CD4-positive, alpha-beta memory T cell (primary cell): ENCODE data around the gene SETD3. TPM values are rescaled to one million over a fixed set of nuclear protein-coding genes. Genes with fewer than 3 reads are reported as not detected.

Experiments
- CTCF ChIA-PET: fragments of 350-600 bp; sonication (Branson Sonifier 250); formaldehyde crosslinking; loops from one replicate; lab custom pipeline; 2021; ENCODE audit warnings: inconsistent platforms; ENCODE audit not compliant: partially characterized antibody; lab: Charles Lee
- POLR2A ChIA-PET: fragments of 350-600 bp; sonication (Branson Sonifier 250); formaldehyde crosslinking; loops from one replicate; lab custom pipeline; 2021; ENCODE audit not compliant: partially characterized antibody; lab: Charles Lee
- DNase-seq, 5 donors: peaks; one replicate each; pipeline versions ENCODE4 v3.0.0 to v3.0.0-alpha.2; 2020 to 2022; ENCODE audit warnings: mixed read lengths in 1 of 5
- H3K27ac ChIP-seq: one replicate; pipeline ENCODE4 v1.7.0; 2013; ENCODE audit warnings: low read depth, low read length
- H3K27me3 ChIP-seq: 2 replicates; pipeline ENCODE4 v1.7.0; 2013; ENCODE audit warnings: mild to moderate bottlenecking, low read length, moderate library complexity; ENCODE audit not compliant: insufficient read depth
- H3K36me3 ChIP-seq: 2 replicates; pipeline ENCODE4 v1.7.0; 2013; ENCODE audit warnings: mild to moderate bottlenecking, low read length, moderate library complexity; ENCODE audit not compliant: insufficient read depth
- H3K4me1 ChIP-seq: 2 replicates; pipeline ENCODE4 v1.7.0; 2013; ENCODE audit warnings: mild to moderate bottlenecking, low read length, moderate library complexity; ENCODE audit not compliant: insufficient read depth
- H3K4me3 ChIP-seq, 2 donors: one replicate each; pipeline ENCODE4 v1.7.0; 2013; ENCODE audit warnings: low read length in 2 of 2, mild to moderate bottlenecking in 1 of 2
- H3K9me3 ChIP-seq, 2 donors: one replicate each; pipeline ENCODE4 v1.7.0; 2013; ENCODE audit warnings: low read length in 2 of 2, control low read depth in 1 of 2; ENCODE audit not compliant: control insufficient read depth in 1 of 2
- H3K27ac Mint-ChIP-seq, 7 donors: one replicate each; pipeline ENCODE4 v1.8.0; 2020 to 2021; ENCODE audit warnings: mixed read lengths in 7 of 7, mild to moderate bottlenecking in 6 of 7, inconsistent platforms in 3 of 7, moderate library complexity in 3 of 7
- H3K27me3 Mint-ChIP-seq, 2 donors: one replicate each; pipeline ENCODE4 v1.8.0; 2020 to 2021; ENCODE audit warnings: mixed read lengths in 2 of 2
- H3K36me3 Mint-ChIP-seq, 2 donors: one replicate each; pipeline ENCODE4 v1.8.0; 2020 to 2021; ENCODE audit warnings: mixed read lengths in 2 of 2, inconsistent platforms in 1 of 2, mild to moderate bottlenecking in 1 of 2
- H3K4me1 Mint-ChIP-seq, 4 donors: one replicate each; pipeline ENCODE4 v1.8.0; 2020 to 2021; ENCODE audit warnings: mixed read lengths in 4 of 4, mild to moderate bottlenecking in 1 of 4
- H3K4me3 Mint-ChIP-seq, 8 donors: one replicate each; pipeline ENCODE4 v1.8.0; 2020 to 2021; ENCODE audit warnings: mixed read lengths in 8 of 8, mild to moderate bottlenecking in 7 of 8, moderate library complexity in 6 of 8, inconsistent platforms in 3 of 8
- H3K9me3 Mint-ChIP-seq, 8 donors: one replicate each; pipeline ENCODE4 v1.8.0; 2020 to 2021; ENCODE audit warnings: mixed read lengths in 8 of 8, mild to moderate bottlenecking in 5 of 8, inconsistent platforms in 3 of 8, moderate library complexity in 1 of 8
- intact Hi-C: fragments of 100-400 bp; cut with micrococcal nuclease; formaldehyde crosslinking; loops from one replicate; pipeline ENCODE4 v1.15.1; 2023
- polyA plus RNA-seq, 2 donors: library from polyadenylated mRNA; unstranded; fragments of 300-500 nt; fragmentation: Illumina TruSeq; gene quantifications; one replicate each; pipeline ENCODE4 v1.2.3, GENCODE V29; 2021
- total RNA-seq, 2 experiments: library from RNA; stranded (reverse); gene quantifications; one replicate each; pipeline ENCODE4 v1.2.3, GENCODE V29; 2021

The SETD3 gene
- total and polyA plus RNA-seq, 4 experiments from 2014 or later, result 37.4 to 66.9 (median 55.8) TPM

- Histone ChIP-seq H3K4me3 (no peak overlapping the region), H3K36me3 (peaks cover 20% of the 10 kb centered on the region), H3K27me3 (no peaks in the 10 kb centered on the region), H3K27ac (no peak overlapping the region), H3K4me1 (no peaks in the 10 kb centered on the region), H3K9me3 (no peaks in the 10 kb centered on the region)
- ChIA-PET CTCF (interaction anchor here (1.4 kb wide), 1 partner anchor 116 kb away, joined by 5 read pairs; no protein-coding TSS in a partner anchor), POLR2A (interaction anchor here (0.8 kb wide), 1 partner anchor 31 kb away, joined by 3 read pairs; the partner anchor contains the start of genes CCNK and SETD3)
- intact Hi-C loops, result no loop called here
- H3K27me3 Mint-ChIP-seq, result no peaks in the 10 kb centered on the region
- no peaks in the 10 kb centered on the region for H3K9me3 Mint-ChIP-seq
- H3K27ac Mint-ChIP-seq, result peak overlapping the region in 2 of 7 donors; percentile 16 to 22
- H3K36me3 Mint-ChIP-seq, result peaks cover 16 to 54% of the 10 kb centered on the region in 2 donors
- H3K4me1 Mint-ChIP-seq, result no peaks in the 10 kb centered on the region
- no peak overlapping the region for H3K4me3 Mint-ChIP-seq
- no peak for DNase-seq
Observed at GRCh38 chr14:99512110-99512449, 31.4 kb upstream of the SETD3 start.

GRCh38 chr14:99511421-99512109 is 30.9 kb upstream of the SETD3 start:
- ChIA-PET POLR2A (interaction anchor here (0.8 kb wide), 1 partner anchor 31 kb away, joined by 3 read pairs; the partner anchor contains the start of genes CCNK and SETD3), CTCF (interaction anchor here (1.4 kb wide), 1 partner anchor 117 kb away, joined by 5 read pairs; no protein-coding TSS in a partner anchor)
- Histone ChIP-seq H3K9me3 (no peaks in the 10 kb centered on the region), H3K36me3 (peaks cover 25% of the 10 kb centered on the region), H3K27me3 (no peaks in the 10 kb centered on the region), H3K27ac (no peak overlapping the region), H3K4me1 (no peaks in the 10 kb centered on the region), H3K4me3 (no peak overlapping the region)
- peak overlapping the region in 3 of 7 donors; percentile 16 to 29 (median 22) for H3K27ac Mint-ChIP-seq
- H3K9me3 Mint-ChIP-seq, result no peaks in the 10 kb centered on the region
- peaks cover 21 to 59% of the 10 kb centered on the region in 2 donors for H3K36me3 Mint-ChIP-seq
- H3K27me3 Mint-ChIP-seq, result no peaks in the 10 kb centered on the region
- no peak overlapping the region for H3K4me3 Mint-ChIP-seq
- no peak for DNase-seq
- intact Hi-C loops, result no loop called here
- H3K4me1 Mint-ChIP-seq, result no peaks in the 10 kb centered on the region

GRCh38 chr14:99510556-99511139 is 30.0 kb upstream of the SETD3 start:
- Histone ChIP-seq H3K4me3 (no peak overlapping the region), H3K27ac (no peak overlapping the region), H3K4me1 (no peaks in the 10 kb centered on the region), H3K9me3 (no peaks in the 10 kb centered on the region), H3K36me3 (peaks cover 34% of the 10 kb centered on the region), H3K27me3 (no peaks in the 10 kb centered on the region)
- no peaks in the 10 kb centered on the region for H3K27me3 Mint-ChIP-seq
- H3K9me3 Mint-ChIP-seq, result no peaks in the 10 kb centered on the region
- H3K27ac Mint-ChIP-seq, result peak overlapping the region in 1 of 7 donors; percentile 48
- H3K4me1 Mint-ChIP-seq, result no peaks in the 10 kb centered on the region
- ChIA-PET CTCF (interaction anchor here (1.4 kb wide), 1 partner anchor 118 kb away, joined by 5 read pairs; no protein-coding TSS in a partner anchor), POLR2A (no interaction called here)
- intact Hi-C loops, result no loop called here
- no peak for DNase-seq
- H3K36me3 Mint-ChIP-seq, result peaks cover 30 to 68% of the 10 kb centered on the region in 2 donors
- no peak overlapping the region for H3K4me3 Mint-ChIP-seq

- Mint-ChIP-seq H3K27ac (no peak overlapping the region), H3K4me1 (no peaks in the 10 kb centered on the region)
- POLR2A ChIA-PET, result no interaction called here
Observed at GRCh38 chr14:99509871-99510555, 29.4 kb upstream of the SETD3 start.

GRCh38 chr14:99508896-99509629 is 28.4 kb upstream of the SETD3 start:
- Histone ChIP-seq H3K4me1 (no peaks in the 10 kb centered on the region), H3K27me3 (no peaks in the 10 kb centered on the region), H3K4me3 (no peak overlapping the region), H3K27ac (no peak overlapping the region), H3K36me3 (peaks cover 50% of the 10 kb centered on the region), H3K9me3 (no peaks in the 10 kb centered on the region)
- Mint-ChIP-seq H3K4me3 (no peak overlapping the region), H3K36me3 (peaks cover 44 to 81% of the 10 kb centered on the region in 2 donors), H3K27me3 (no peaks in the 10 kb centered on the region), H3K4me1 (no peaks in the 10 kb centered on the region), H3K27ac (peak overlapping the region in 5 of 7 donors; percentile 36 to 71 (median 62)), H3K9me3 (peaks cover 0 to 2% (median 0%) of the 10 kb centered on the region in 8 donors)
- intact Hi-C loops, result no loop called here
- DNase-seq, result no peak
- CTCF ChIA-PET, result no interaction called here
- POLR2A ChIA-PET, result interaction anchor here (1.0 kb wide), 1 partner anchor 19 kb away, joined by 3 read pairs; no protein-coding TSS in a partner anchor

More at GRCh38 chr14:99509871-99510555, 29.4 kb upstream of the SETD3 start:
- Mint-ChIP-seq H3K4me3 (no peak overlapping the region), H3K36me3 (peaks cover 36 to 75% of the 10 kb centered on the region in 2 donors), H3K9me3 (peaks cover 0 to under 1% (median 0%) of the 10 kb centered on the region in 8 donors), H3K27me3 (no peaks in the 10 kb centered on the region)
- DNase-seq, result peak in 1 of 5 donors; percentile 33
- no peaks in the 10 kb centered on the region for H3K9me3 ChIP-seq
- peaks cover 41% of the 10 kb centered on the region for H3K36me3 ChIP-seq
- no peaks in the 10 kb centered on the region for H3K4me1 ChIP-seq
- no peak overlapping the region for H3K27ac ChIP-seq
- CTCF ChIA-PET, result no interaction called here
- no peaks in the 10 kb centered on the region for H3K27me3 ChIP-seq
- intact Hi-C loops, result no loop called here
- H3K4me3 ChIP-seq, result no peak overlapping the region

GRCh38 chr14:99507860-99508640 is 27.4 kb upstream of the SETD3 start:
- Mint-ChIP-seq H3K4me1 (no peaks in the 10 kb centered on the region), H3K36me3 (peaks cover 52 to 85% of the 10 kb centered on the region in 2 donors), H3K9me3 (peaks cover 0 to 2% (median 0%) of the 10 kb centered on the region in 8 donors), H3K4me3 (no peak overlapping the region), H3K27ac (peak overlapping the region in 3 of 7 donors; percentile 12 to 63 (median 52)), H3K27me3 (no peaks in the 10 kb centered on the region)
- POLR2A ChIA-PET, result interaction anchor here (1.0 kb wide), 1 partner anchor 18 kb away, joined by 3 read pairs; no protein-coding TSS in a partner anchor
- Histone ChIP-seq H3K9me3 (no peaks in the 10 kb centered on the region), H3K27ac (no peak overlapping the region), H3K27me3 (no peaks in the 10 kb centered on the region), H3K4me1 (no peaks in the 10 kb centered on the region), H3K36me3 (peaks cover 60% of the 10 kb centered on the region), H3K4me3 (no peak overlapping the region)
- intact Hi-C loops, result no loop called here
- peak in 1 of 5 donors; percentile 35 for DNase-seq
- CTCF ChIA-PET, result no interaction called here
